Measurements from ENCODE around the gene MRPS5.
"Not testable (repeated sequence)": the region's sequence is repeated elsewhere in the genome, so short reads cannot be mapped to it uniquely, and the experiment has no call there.

MRPS5 gene

GRCh38 chr2:95037841-95038585, 83.6 kb downstream of the MRPS5 start:
- ATAC-seq, H3K27me3 Mint-ChIP-seq, DNase-seq, H3K4me3 Mint-ChIP-seq: not testable (repeated sequence)
- peaks cover 18% of the 10 kb centered on the region in 2 donors for H3K9me3 Mint-ChIP-seq
- peaks cover 77% of the 10 kb centered on the region for H3K4me1 Mint-ChIP-seq
- peak overlapping the region; percentile 10 to 83 for H3K27ac Mint-ChIP-seq

GRCh38 chr2:95037384-95037839, 84.2 kb downstream of the MRPS5 start:
- Mint-ChIP-seq H3K4me1 (peaks cover 76% of the 10 kb centered on the region), H3K9me3 (peaks cover 18% of the 10 kb centered on the region in 2 donors), H3K4me3 (no peak overlapping the region), H3K27ac (peak overlapping the region; percentile 13 to 83), H3K27me3 (no peaks in the 10 kb centered on the region)
- no peak for DNase-seq
- ATAC-seq, result no peak

- Mint-ChIP-seq H3K4me3 (no peak overlapping the region), H3K27ac (peak overlapping the region; percentile 13 to 83), H3K27me3 (no peaks in the 10 kb centered on the region), H3K4me1 (peaks cover 77% of the 10 kb centered on the region), H3K9me3 (peaks cover 18% of the 10 kb centered on the region in 2 donors)
- DNase-seq (no peak), ATAC-seq (no peak)
These were observed 84.8 kb downstream of the MRPS5 start for GRCh38 chr2:95036596-95037383.
